CD8-positive, alpha-beta memory T cell (primary cell): ENCODE results near the gene CTXN2. TPM values are rescaled to one million over a fixed set of nuclear protein-coding genes. Genes with fewer than 3 reads are reported as not detected.

Experiments
- CTCF ChIA-PET: fragments of 350-600 bp; sonication (Branson Sonifier 250); formaldehyde crosslinking; loops from one replicate; lab custom pipeline; 2021; ENCODE audit warnings: antibody characterized with exemption; lab: Charles Lee
- POLR2A ChIA-PET: fragments of 350-600 bp; sonication (Branson Sonifier 250); formaldehyde crosslinking; loops from one replicate; lab custom pipeline; 2021; ENCODE audit warnings: antibody characterized with exemption; lab: Charles Lee
- DNase-seq, 5 donors: peaks; one replicate each; pipeline versions ENCODE4 v3.0.0 to v3.0.0-alpha.2; 2020 to 2022; ENCODE audit warnings: mixed read lengths in 1 of 5
- H3K27ac ChIP-seq: one replicate; pipeline ENCODE4 v1.7.0; 2013; ENCODE audit warnings: low read depth, mild to moderate bottlenecking, low read length, moderate library complexity
- H3K27me3 ChIP-seq: 2 replicates; pipeline ENCODE4 v1.7.0; 2013; ENCODE audit warnings: low read length, mild to moderate bottlenecking; ENCODE audit not compliant: insufficient read depth, poor library complexity, severe bottlenecking
- H3K36me3 ChIP-seq: 2 replicates; pipeline ENCODE4 v1.7.0; 2013; ENCODE audit warnings: mild to moderate bottlenecking, low read length, moderate library complexity; ENCODE audit not compliant: insufficient read depth
- H3K4me1 ChIP-seq: 2 replicates; pipeline ENCODE4 v1.7.0; 2013; ENCODE audit warnings: mild to moderate bottlenecking, low read length, moderate library complexity; ENCODE audit not compliant: insufficient read depth
- H3K4me3 ChIP-seq: 2 replicates; pipeline ENCODE4 v1.7.0; 2013; ENCODE audit warnings: mild to moderate bottlenecking, low read length
- H3K9me3 ChIP-seq: 2 replicates; pipeline ENCODE4 v1.7.0; 2013; ENCODE audit warnings: mild to moderate bottlenecking, low read length
- H3K27ac Mint-ChIP-seq, 8 donors: one replicate each; pipeline ENCODE4 v1.8.0; 2020 to 2021; ENCODE audit warnings: mixed read lengths in 8 of 8, mild to moderate bottlenecking in 6 of 8, inconsistent platforms in 3 of 8, moderate library complexity in 3 of 8
- H3K27me3 Mint-ChIP-seq, 2 donors: one replicate each; pipeline ENCODE4 v1.8.0; 2020 to 2021; ENCODE audit warnings: mixed read lengths in 2 of 2, mild to moderate bottlenecking in 1 of 2, moderate library complexity in 1 of 2
- H3K36me3 Mint-ChIP-seq, 3 donors: one replicate each; pipeline ENCODE4 v1.8.0; 2020 to 2021; ENCODE audit warnings: mixed read lengths in 3 of 3, inconsistent platforms in 1 of 3, mild to moderate bottlenecking in 1 of 3
- H3K4me1 Mint-ChIP-seq, 3 donors: one replicate each; pipeline ENCODE4 v1.8.0; 2020 to 2021; ENCODE audit warnings: mixed read lengths in 3 of 3, inconsistent platforms in 1 of 3, mild to moderate bottlenecking in 1 of 3
- H3K4me3 Mint-ChIP-seq, 7 donors: one replicate each; pipeline ENCODE4 v1.8.0; 2020 to 2021; ENCODE audit warnings: mixed read lengths in 7 of 7, mild to moderate bottlenecking in 6 of 7, moderate library complexity in 4 of 7, inconsistent platforms in 2 of 7
- H3K9me3 Mint-ChIP-seq, 5 donors: one replicate each; pipeline ENCODE4 v1.8.0; 2020 to 2022; ENCODE audit warnings: mixed read lengths in 5 of 5, mild to moderate bottlenecking in 3 of 5, moderate library complexity in 2 of 5, inconsistent platforms in 1 of 5
- polyA plus RNA-seq: library from polyadenylated mRNA; unstranded; fragments of 300-500 nt; fragmentation: Illumina TruSeq; gene quantifications from one replicate; pipeline ENCODE4 v1.2.3, GENCODE V29; 2021
- total RNA-seq, 2 experiments: library from RNA; stranded (reverse); gene quantifications; one replicate each; pipeline ENCODE4 v1.2.3, GENCODE V29; 2021

The CTXN2 gene
- total and polyA plus RNA-seq, 3 experiments from 2014 or later = not detected

GRCh38 chr15:48170981-48171380, 20.5 kb upstream of the CTXN2 start:
- H3K27ac Mint-ChIP-seq = no peak overlapping the region
- H3K9me3 ChIP-seq = no peaks in the 10 kb centered on the region
- no peaks in the 10 kb centered on the region for H3K4me1 ChIP-seq
- H3K27me3 ChIP-seq = no peaks in the 10 kb centered on the region
- H3K36me3 Mint-ChIP-seq = peaks cover 4 to 13% (median 7%) of the 10 kb centered on the region in 3 donors
- H3K36me3 ChIP-seq = no peaks in the 10 kb centered on the region
- DNase-seq = no peak
- ChIA-PET POLR2A (no interaction called here), CTCF (no interaction called here)
- peaks cover 4 to 32% (median 13%) of the 10 kb centered on the region in 3 donors for H3K4me1 Mint-ChIP-seq
- no peaks in the 10 kb centered on the region for H3K27me3 Mint-ChIP-seq
- peaks cover 0 to 4% (median 3%) of the 10 kb centered on the region in 5 donors for H3K9me3 Mint-ChIP-seq
- H3K4me3 ChIP-seq = no peak overlapping the region
- H3K4me3 Mint-ChIP-seq = no peak overlapping the region
- no peak overlapping the region for H3K27ac ChIP-seq

GRCh38 chr15:48175126-48175525, 16.3 kb upstream of the CTXN2 start:
- H3K36me3 Mint-ChIP-seq = peaks cover 0 to 4% (median 3%) of the 10 kb centered on the region in 3 donors
- H3K27me3 Mint-ChIP-seq = peaks cover 0 to 17% of the 10 kb centered on the region in 2 donors
- peaks cover 17 to 37% (median 35%) of the 10 kb centered on the region in 3 donors for H3K4me1 Mint-ChIP-seq
- Histone ChIP-seq H3K27ac (no peak overlapping the region), H3K36me3 (no peaks in the 10 kb centered on the region), H3K4me3 (no peak overlapping the region), H3K27me3 (no peaks in the 10 kb centered on the region), H3K9me3 (no peaks in the 10 kb centered on the region), H3K4me1 (peaks cover 7% of the 10 kb centered on the region)
- H3K4me3 Mint-ChIP-seq = no peak overlapping the region
- ChIA-PET CTCF (no interaction called here), POLR2A (no interaction called here)
- H3K27ac Mint-ChIP-seq = no peak overlapping the region
- H3K9me3 Mint-ChIP-seq = peaks cover 0 to 4% (median 3%) of the 10 kb centered on the region in 5 donors
- DNase-seq = no peak

DNA sequence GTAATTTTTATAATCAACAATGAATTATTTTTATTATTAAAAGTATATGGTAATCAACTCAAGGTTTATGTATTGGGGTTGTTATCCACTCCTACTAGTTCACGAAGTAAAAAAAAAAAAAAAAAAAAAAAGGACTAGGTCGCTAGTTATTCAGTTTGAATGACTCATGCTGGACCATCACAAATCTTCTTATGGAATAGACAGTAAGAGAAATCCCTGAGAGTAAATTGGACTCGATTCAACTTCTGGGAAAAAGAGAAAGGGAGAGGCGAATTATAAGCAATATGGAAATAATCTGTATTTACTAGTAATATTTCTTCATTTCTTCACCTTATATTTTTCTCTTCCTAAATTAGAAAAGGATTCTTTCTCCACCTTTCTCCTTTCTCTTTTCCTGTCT, 15.4 kb upstream of the CTXN2 start:
- peaks cover 17 to 37% (median 35%) of the 10 kb centered on the region in 3 donors for H3K4me1 Mint-ChIP-seq
- ChIA-PET CTCF (no interaction called here), POLR2A (no interaction called here)
- peak overlapping the region in 1 of 7 donors; percentile 89 for H3K4me3 Mint-ChIP-seq
- Histone ChIP-seq H3K36me3 (no peaks in the 10 kb centered on the region), H3K4me3 (no peak overlapping the region), H3K9me3 (no peaks in the 10 kb centered on the region), H3K27me3 (no peaks in the 10 kb centered on the region), H3K27ac (no peak overlapping the region), H3K4me1 (peaks cover 7% of the 10 kb centered on the region)
- H3K9me3 Mint-ChIP-seq = peaks cover 0 to 4% (median 3%) of the 10 kb centered on the region in 5 donors
- peaks cover 1 to 18% of the 10 kb centered on the region in 2 donors for H3K27me3 Mint-ChIP-seq
- no peak for DNase-seq
- H3K36me3 Mint-ChIP-seq = peaks cover 0 to 4% (median 3%) of the 10 kb centered on the region in 3 donors
- H3K27ac Mint-ChIP-seq = no peak overlapping the region

DNA sequence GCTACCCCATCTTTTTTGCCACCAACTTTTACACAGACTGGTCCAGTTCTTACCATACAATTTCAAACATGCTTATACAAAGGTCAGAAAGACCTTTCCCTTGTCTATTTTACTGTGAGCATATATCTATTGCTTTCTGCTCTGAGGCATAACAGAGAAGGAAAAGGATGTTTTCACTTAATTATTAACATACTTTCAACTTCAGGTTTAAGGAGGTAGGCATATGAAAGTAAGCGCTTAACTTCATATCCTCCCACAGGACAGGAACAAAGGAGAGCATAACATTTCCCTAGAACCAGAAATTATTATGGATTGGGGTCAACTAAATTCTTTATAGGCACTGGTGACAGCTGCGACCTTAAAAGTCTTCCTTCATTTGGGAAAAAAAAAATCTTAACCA, 14.5 kb upstream of the CTXN2 start:
- H3K36me3 ChIP-seq = no peaks in the 10 kb centered on the region
- ChIA-PET CTCF (no interaction called here), POLR2A (no interaction called here)
- H3K4me1 ChIP-seq = peaks cover 7% of the 10 kb centered on the region
- DNase-seq = no peak
- H3K27ac Mint-ChIP-seq = peak overlapping the region in 6 of 8 donors; percentile 76 to 96 (median 92)
- H3K4me3 ChIP-seq = peak overlapping the region; percentile 56
- no peaks in the 10 kb centered on the region for H3K27me3 ChIP-seq
- peak overlapping the region; percentile 83 to 93 (median 89) for H3K4me3 Mint-ChIP-seq
- peaks cover 2 to 22% of the 10 kb centered on the region in 2 donors for H3K27me3 Mint-ChIP-seq
- H3K27ac ChIP-seq = no peak overlapping the region
- H3K36me3 Mint-ChIP-seq = peaks cover 0 to 4% (median 3%) of the 10 kb centered on the region in 3 donors
- no peaks in the 10 kb centered on the region for H3K9me3 ChIP-seq
- H3K9me3 Mint-ChIP-seq = peaks cover 0 to 4% (median 3%) of the 10 kb centered on the region in 5 donors
- H3K4me1 Mint-ChIP-seq = peaks cover 17 to 37% (median 35%) of the 10 kb centered on the region in 3 donors

- Mint-ChIP-seq H3K36me3 (peaks cover 0 to 3% (median under 1%) of the 10 kb centered on the region in 3 donors), H3K4me3 (peak overlapping the region; percentile 83 to 93 (median 89)), H3K9me3 (peaks cover 0 to 4% (median under 1%) of the 10 kb centered on the region in 5 donors), H3K4me1 (peaks cover 17 to 37% (median 35%) of the 10 kb centered on the region in 3 donors), H3K27ac (peak overlapping the region; percentile 76 to 96 (median 92)), H3K27me3 (peaks cover 3 to 24% of the 10 kb centered on the region in 2 donors)
- POLR2A ChIA-PET = no interaction called here
- H3K27me3 ChIP-seq = no peaks in the 10 kb centered on the region
- H3K9me3 ChIP-seq = no peaks in the 10 kb centered on the region
- peak in 3 of 5 donors; percentile 25 to 43 (median 29) for DNase-seq
- CTCF ChIA-PET = no interaction called here
- peak overlapping the region; percentile 15 for H3K27ac ChIP-seq
- no peaks in the 10 kb centered on the region for H3K36me3 ChIP-seq
- H3K4me3 ChIP-seq = peak overlapping the region; percentile 56
- H3K4me1 ChIP-seq = peaks cover 7% of the 10 kb centered on the region
Measured at GRCh38 chr15:48177383-48177765, 14.1 kb upstream of the CTXN2 start.

DNA sequence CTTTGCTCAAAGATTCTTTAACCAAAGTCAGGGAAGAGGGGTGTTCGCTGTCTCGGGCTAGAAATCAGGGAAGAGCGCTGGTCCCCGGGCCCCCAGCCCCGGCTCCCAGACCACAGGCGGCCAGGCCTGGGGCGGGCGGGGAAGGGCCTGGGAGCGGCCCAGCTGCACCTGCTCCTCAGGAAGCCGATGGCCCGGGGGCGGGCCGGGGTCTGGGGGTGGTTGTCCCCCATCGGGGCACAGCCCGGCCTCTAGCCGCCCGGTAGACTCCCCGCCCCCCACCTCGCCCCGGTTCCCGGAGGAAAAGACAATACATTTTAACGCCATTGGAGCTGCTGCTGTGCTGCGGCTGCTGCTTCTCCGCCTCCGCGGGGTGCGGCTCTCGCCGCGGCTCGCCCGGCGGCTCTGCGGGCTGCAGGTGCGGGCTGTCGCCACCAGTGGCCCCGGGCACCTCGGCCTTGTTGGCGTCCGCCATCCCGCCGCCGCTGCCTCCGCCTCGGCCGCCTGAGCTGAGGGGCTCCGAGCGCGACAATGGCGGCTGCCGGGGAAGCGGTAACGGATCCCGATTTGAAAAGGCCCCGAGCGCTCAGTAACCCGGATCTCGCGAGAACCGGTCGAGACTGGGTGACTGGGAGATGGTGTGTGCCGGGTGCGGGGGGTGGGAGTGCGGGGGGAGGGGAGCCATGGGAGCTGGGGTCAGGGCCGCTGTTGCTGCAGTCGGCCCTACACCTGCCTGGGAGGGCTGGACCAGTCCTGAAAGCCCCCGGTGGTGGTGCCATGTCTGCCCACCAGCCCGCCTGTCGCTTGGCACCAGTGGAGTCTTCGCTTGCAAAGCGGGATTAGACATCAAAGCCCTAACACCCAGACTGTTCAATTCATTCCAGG, 13.5 kb upstream of the CTXN2 start, which contains the start of gene MYEF2:
Gene MYEF2 (minus strand): TSS at position 530 of the 882 bp plus-strand sequence. CDS start 58 bp downstream, at position 472.
- Histone ChIP-seq H3K36me3 (no peaks in the 10 kb centered on the region), H3K27ac (peak within 1 kb of the TSS; percentile 15), H3K4me1 (peaks cover 7% of the 10 kb centered on the region), H3K9me3 (no peaks in the 10 kb centered on the region), H3K27me3 (no peaks in the 10 kb centered on the region), H3K4me3 (peak within 1 kb of the TSS; percentile 56)
- peaks cover 0 to 4% (median 0%) of the 10 kb centered on the region in 5 donors for H3K9me3 Mint-ChIP-seq
- H3K4me1 Mint-ChIP-seq = peaks cover 17 to 37% (median 35%) of the 10 kb centered on the region in 3 donors
- ChIA-PET CTCF (no interaction called here), POLR2A (no interaction called here)
- H3K4me3 Mint-ChIP-seq = peak within 1 kb of the TSS; percentile 83 to 93 (median 89)
- H3K27ac Mint-ChIP-seq = peak within 1 kb of the TSS; percentile 76 to 96 (median 92)
- peak; percentile 28 to 77 (median 48) for DNase-seq
- peaks cover 0 to 3% (median 0%) of the 10 kb centered on the region in 3 donors for H3K36me3 Mint-ChIP-seq
- H3K27me3 Mint-ChIP-seq = peaks cover 3 to 28% of the 10 kb centered on the region in 2 donors

GRCh38 chr15:48178648-48178931, 12.9 kb upstream of the CTXN2 start:
- POLR2A ChIA-PET = no interaction called here
- Histone ChIP-seq H3K4me1 (peaks cover 7% of the 10 kb centered on the region), H3K27me3 (no peaks in the 10 kb centered on the region), H3K9me3 (no peaks in the 10 kb centered on the region), H3K36me3 (no peaks in the 10 kb centered on the region), H3K4me3 (peak overlapping the region; percentile 20), H3K27ac (no peak overlapping the region)
- Mint-ChIP-seq H3K4me3 (peak overlapping the region; percentile 54 to 89 (median 75)), H3K27ac (no peak overlapping the region), H3K9me3 (peaks cover 0 to 3% (median 0%) of the 10 kb centered on the region in 5 donors), H3K27me3 (peaks cover 3 to 32% of the 10 kb centered on the region in 2 donors), H3K36me3 (peaks cover 0 to 3% (median 0%) of the 10 kb centered on the region in 3 donors), H3K4me1 (peaks cover 15 to 32% (median 32%) of the 10 kb centered on the region in 3 donors)
- CTCF ChIA-PET = no interaction called here
- no peak for DNase-seq

DNA sequence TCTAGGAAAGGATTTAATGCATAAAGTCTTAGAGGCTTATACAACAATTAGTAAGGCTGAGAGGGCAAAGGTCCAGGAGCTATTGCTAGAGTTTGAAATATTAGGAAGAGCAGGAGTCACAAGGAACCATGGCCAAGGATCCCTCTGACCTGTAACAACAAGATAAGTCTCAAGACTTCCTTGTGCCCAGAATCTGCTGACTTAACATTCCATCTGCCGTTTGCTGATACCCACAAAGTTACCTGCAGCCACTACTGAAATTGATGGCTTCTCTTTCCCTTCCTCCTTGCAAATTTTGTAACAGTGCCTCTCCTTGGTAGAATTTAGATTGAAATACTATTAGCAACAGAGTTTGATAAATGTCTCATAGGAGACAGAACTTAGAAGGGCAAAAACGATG, 8.7 kb upstream of the CTXN2 start:
- Histone ChIP-seq H3K4me3 (no peak overlapping the region), H3K27me3 (no peaks in the 10 kb centered on the region), H3K9me3 (no peaks in the 10 kb centered on the region), H3K27ac (no peak overlapping the region), H3K36me3 (no peaks in the 10 kb centered on the region), H3K4me1 (peaks cover 3% of the 10 kb centered on the region)
- Mint-ChIP-seq H3K27ac (no peak overlapping the region), H3K4me3 (no peak overlapping the region), H3K36me3 (no peaks in the 10 kb centered on the region), H3K4me1 (peaks cover 0 to 6% (median 0%) of the 10 kb centered on the region in 3 donors), H3K27me3 (peaks cover 4 to 36% of the 10 kb centered on the region in 2 donors), H3K9me3 (peaks cover 0 to 3% (median 0%) of the 10 kb centered on the region in 5 donors)
- no peak for DNase-seq
- POLR2A ChIA-PET = no interaction called here
- CTCF ChIA-PET = no interaction called here
